SJCRH30 (cell line): ENCODE results near the gene CPLX1. TPM values are rescaled to one million over a fixed set of nuclear protein-coding genes. Genes with fewer than 3 reads are reported as not detected.
"Not testable (repeated sequence)": the region's sequence is repeated elsewhere in the genome, so short reads cannot be mapped to it uniquely, and the experiment has no call there.

Experiments used
- DNase-seq, 2 experiments: peaks; one replicate each; pipeline ENCODE4 v3.0.0-alpha.2; 2015 to 2020
- H3K27ac ChIP-seq: fragments of 250-450 bp; sonication (Bioruptor Pico); 2 replicates; pipeline ENCODE4 v1.5.1; 2020; ENCODE audit warnings: mild to moderate bottlenecking, moderate library complexity
- H3K27me3 ChIP-seq: fragments of 250-450 bp; sonication (Bioruptor Pico); 2 replicates; pipeline ENCODE4 v1.5.1; 2020; ENCODE audit warnings: mild to moderate bottlenecking, moderate library complexity
- H3K36me3 ChIP-seq: fragments of 250-450 bp; sonication (Bioruptor Pico); 2 replicates; pipeline ENCODE4 v1.5.1; 2020; ENCODE audit warnings: mild to moderate bottlenecking, moderate library complexity
- H3K4me1 ChIP-seq: fragments of 250-450 bp; sonication (Bioruptor Pico); 2 replicates; pipeline ENCODE4 v1.5.1; 2020; ENCODE audit warnings: mild to moderate bottlenecking, moderate library complexity
- H3K4me3 ChIP-seq: fragments of 250-450 bp; sonication (Bioruptor Pico); 2 replicates; pipeline ENCODE4 v1.5.1; 2020; ENCODE audit warnings: mild to moderate bottlenecking, moderate library complexity
- H3K9me3 ChIP-seq: fragments of 250-450 bp; sonication (Bioruptor Pico); replicated peaks from 2 replicates; pipeline ENCODE4 v1.5.1; 2020; ENCODE audit warnings: mild to moderate bottlenecking, moderate library complexity
- total RNA-seq: library from RNA; depleted of rRNA; stranded (reverse); fragments of >200 nt; shearing (Covaris generic); gene quantifications from 2 replicates; pipeline ENCODE4 v1.2.3, GENCODE V29; 2014

CPLX1 gene
- total RNA-seq, 1 experiment from 2014 or later, result 0.59 TPM

GRCh38 chr4:806979-807378, 18.9 kb downstream of the CPLX1 start:
- not testable (repeated sequence) for DNase-seq, H3K9me3 ChIP-seq, H3K27ac ChIP-seq, H3K4me1 ChIP-seq, H3K27me3 ChIP-seq, H3K36me3 ChIP-seq, H3K4me3 ChIP-seq

GRCh38 chr4:804804-805203, 21.1 kb downstream of the CPLX1 start:
- DNase-seq, result no peak
- H3K27ac ChIP-seq, result no peak overlapping the region
- H3K36me3 ChIP-seq, result no peaks in the 10 kb centered on the region
- H3K27me3 ChIP-seq, result no peaks in the 10 kb centered on the region
- no peaks in the 10 kb centered on the region for H3K4me1 ChIP-seq
- no peak overlapping the region for H3K4me3 ChIP-seq
- H3K9me3 ChIP-seq, result peaks cover 8% of the 10 kb centered on the region

GRCh38 chr4:803884-804283, 22.0 kb downstream of the CPLX1 start:
- H3K27ac ChIP-seq, result no peak overlapping the region
- no peaks in the 10 kb centered on the region for H3K27me3 ChIP-seq
- peaks cover 3% of the 10 kb centered on the region for H3K4me1 ChIP-seq
- H3K36me3 ChIP-seq, result no peaks in the 10 kb centered on the region
- peaks cover 8% of the 10 kb centered on the region for H3K9me3 ChIP-seq
- H3K4me3 ChIP-seq, result no peak overlapping the region
- no peak for DNase-seq

GRCh38 chr4:801436-802124, 24.3 kb downstream of the CPLX1 start:
- Histone ChIP-seq H3K27ac (no peak overlapping the region), H3K4me3 (no peak overlapping the region), H3K9me3 (peaks cover 8% of the 10 kb centered on the region), H3K27me3 (no peaks in the 10 kb centered on the region), H3K4me1 (peaks cover 6% of the 10 kb centered on the region), H3K36me3 (no peaks in the 10 kb centered on the region)
- DNase-seq, result no peak

GRCh38 chr4:797066-797465, 28.9 kb downstream of the CPLX1 start:
- no peak overlapping the region for H3K4me3 ChIP-seq
- DNase-seq, result no peak
- H3K27ac ChIP-seq, result no peak overlapping the region
- H3K4me1 ChIP-seq, result peaks cover 6% of the 10 kb centered on the region
- H3K9me3 ChIP-seq, result no peaks in the 10 kb centered on the region
- H3K27me3 ChIP-seq, result no peaks in the 10 kb centered on the region
- H3K36me3 ChIP-seq, result no peaks in the 10 kb centered on the region

- H3K27me3 ChIP-seq, result no peaks in the 10 kb centered on the region
- DNase-seq, result no peak
- H3K4me1 ChIP-seq, result peaks cover 6% of the 10 kb centered on the region
- H3K4me3 ChIP-seq, result no peak overlapping the region
- no peaks in the 10 kb centered on the region for H3K36me3 ChIP-seq
- H3K9me3 ChIP-seq, result no peaks in the 10 kb centered on the region
- no peak overlapping the region for H3K27ac ChIP-seq
Measured at GRCh38 chr4:796206-796605, 29.7 kb downstream of the CPLX1 start.

GRCh38 chr4:795726-796119, 30.2 kb downstream of the CPLX1 start:
- H3K27me3 ChIP-seq, result no peaks in the 10 kb centered on the region
- no peak for DNase-seq
- no peaks in the 10 kb centered on the region for H3K36me3 ChIP-seq
- H3K9me3 ChIP-seq, result no peaks in the 10 kb centered on the region
- H3K27ac ChIP-seq, result no peak overlapping the region
- H3K4me1 ChIP-seq, result peaks cover 6% of the 10 kb centered on the region
- no peak overlapping the region for H3K4me3 ChIP-seq

- Histone ChIP-seq H3K27ac (no peak overlapping the region), H3K27me3 (no peaks in the 10 kb centered on the region), H3K4me1 (peaks cover 8% of the 10 kb centered on the region), H3K36me3 (no peaks in the 10 kb centered on the region), H3K4me3 (no peak overlapping the region), H3K9me3 (no peaks in the 10 kb centered on the region)
- no peak for DNase-seq
Measured at GRCh38 chr4:794900-795725, 30.8 kb downstream of the CPLX1 start.

- H3K4me3 ChIP-seq, result no peak overlapping the region
- no peaks in the 10 kb centered on the region for H3K27me3 ChIP-seq
- H3K9me3 ChIP-seq, result no peaks in the 10 kb centered on the region
- no peak overlapping the region for H3K27ac ChIP-seq
- peaks cover 9% of the 10 kb centered on the region for H3K4me1 ChIP-seq
- no peaks in the 10 kb centered on the region for H3K36me3 ChIP-seq
- DNase-seq, result no peak
Measured at GRCh38 chr4:793941-794621, 31.8 kb downstream of the CPLX1 start.

- H3K36me3 ChIP-seq, result no peaks in the 10 kb centered on the region
- peaks cover 5% of the 10 kb centered on the region for H3K4me1 ChIP-seq
- H3K27me3 ChIP-seq, result no peaks in the 10 kb centered on the region
- no peaks in the 10 kb centered on the region for H3K9me3 ChIP-seq
- no peak overlapping the region for H3K4me3 ChIP-seq
- H3K27ac ChIP-seq, result no peak overlapping the region
- DNase-seq, result no peak
Measured at GRCh38 chr4:793093-793861, 32.7 kb downstream of the CPLX1 start.

- peaks cover 5% of the 10 kb centered on the region for H3K4me1 ChIP-seq
- no peak overlapping the region for H3K4me3 ChIP-seq
- H3K27ac ChIP-seq, result no peak overlapping the region
- no peaks in the 10 kb centered on the region for H3K36me3 ChIP-seq
- H3K27me3 ChIP-seq, result no peaks in the 10 kb centered on the region
- H3K9me3 ChIP-seq, result no peaks in the 10 kb centered on the region
- no peak for DNase-seq
Measured at GRCh38 chr4:792626-793092, 33.3 kb downstream of the CPLX1 start.

GRCh38 chr4:791898-792625, 33.9 kb downstream of the CPLX1 start:
- peaks cover 5% of the 10 kb centered on the region for H3K4me1 ChIP-seq
- no peak overlapping the region for H3K4me3 ChIP-seq
- no peaks in the 10 kb centered on the region for H3K36me3 ChIP-seq
- H3K27me3 ChIP-seq, result no peaks in the 10 kb centered on the region
- no peaks in the 10 kb centered on the region for H3K9me3 ChIP-seq
- DNase-seq, result no peak
- H3K27ac ChIP-seq, result no peak overlapping the region

- Histone ChIP-seq H3K27me3 (no peaks in the 10 kb centered on the region), H3K27ac (no peak overlapping the region), H3K4me1 (peaks cover 5% of the 10 kb centered on the region), H3K9me3 (no peaks in the 10 kb centered on the region), H3K36me3 (no peaks in the 10 kb centered on the region), H3K4me3 (no peak overlapping the region)
- no peak for DNase-seq
Measured at GRCh38 chr4:791252-791897, 34.6 kb downstream of the CPLX1 start.

- H3K27ac ChIP-seq, result no peak overlapping the region
- H3K9me3 ChIP-seq, result no peaks in the 10 kb centered on the region
- DNase-seq, result no peak
- H3K4me3 ChIP-seq, result no peak overlapping the region
- peaks cover 5% of the 10 kb centered on the region for H3K4me1 ChIP-seq
- H3K27me3 ChIP-seq, result no peaks in the 10 kb centered on the region
- H3K36me3 ChIP-seq, result no peaks in the 10 kb centered on the region
Measured at GRCh38 chr4:790466-790820, 35.5 kb downstream of the CPLX1 start.
